ENCODE measurements around the gene MAPKAPK3. TPM values are rescaled to one million over a fixed set of nuclear protein-coding genes. Genes with fewer than 3 reads are reported as not detected.
"Not testable (repeated sequence)": the region's sequence is repeated elsewhere in the genome, so short reads cannot be mapped to it uniquely, and the experiment has no call there.

MAPKAPK3 gene
- total RNA-seq, 1 donor from 2014 or later: 15.5 TPM

DNA sequence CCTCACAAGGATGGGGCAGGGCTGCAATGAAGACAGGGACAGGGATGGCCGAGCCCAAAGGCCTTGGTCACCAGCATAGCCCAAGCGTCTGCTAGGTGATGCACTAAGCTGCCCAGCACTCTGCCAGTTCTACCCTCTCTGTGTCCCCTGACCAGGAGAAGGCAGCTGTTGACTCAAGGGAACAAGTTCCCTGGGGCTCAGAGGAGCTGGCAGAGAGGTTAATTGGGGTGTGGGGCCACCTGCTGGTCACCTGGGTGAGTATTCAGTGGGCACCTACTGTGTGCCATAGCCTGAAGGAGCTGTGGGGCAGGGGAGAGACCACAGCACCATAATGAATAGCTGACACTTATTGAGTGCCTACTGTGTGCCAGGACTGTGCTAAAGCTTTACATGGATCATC lies 35.8 kb downstream of the MAPKAPK3 start:
- DNase-seq (ENCODE audit: extremely low read depth, low read depth, low spot score): no peak

GRCh38 chr3:50653937-50654595 lies 37.1 kb downstream of the MAPKAPK3 start:
- no peak for DNase-seq (ENCODE audit: extremely low read depth, low read depth, low spot score)

DNA sequence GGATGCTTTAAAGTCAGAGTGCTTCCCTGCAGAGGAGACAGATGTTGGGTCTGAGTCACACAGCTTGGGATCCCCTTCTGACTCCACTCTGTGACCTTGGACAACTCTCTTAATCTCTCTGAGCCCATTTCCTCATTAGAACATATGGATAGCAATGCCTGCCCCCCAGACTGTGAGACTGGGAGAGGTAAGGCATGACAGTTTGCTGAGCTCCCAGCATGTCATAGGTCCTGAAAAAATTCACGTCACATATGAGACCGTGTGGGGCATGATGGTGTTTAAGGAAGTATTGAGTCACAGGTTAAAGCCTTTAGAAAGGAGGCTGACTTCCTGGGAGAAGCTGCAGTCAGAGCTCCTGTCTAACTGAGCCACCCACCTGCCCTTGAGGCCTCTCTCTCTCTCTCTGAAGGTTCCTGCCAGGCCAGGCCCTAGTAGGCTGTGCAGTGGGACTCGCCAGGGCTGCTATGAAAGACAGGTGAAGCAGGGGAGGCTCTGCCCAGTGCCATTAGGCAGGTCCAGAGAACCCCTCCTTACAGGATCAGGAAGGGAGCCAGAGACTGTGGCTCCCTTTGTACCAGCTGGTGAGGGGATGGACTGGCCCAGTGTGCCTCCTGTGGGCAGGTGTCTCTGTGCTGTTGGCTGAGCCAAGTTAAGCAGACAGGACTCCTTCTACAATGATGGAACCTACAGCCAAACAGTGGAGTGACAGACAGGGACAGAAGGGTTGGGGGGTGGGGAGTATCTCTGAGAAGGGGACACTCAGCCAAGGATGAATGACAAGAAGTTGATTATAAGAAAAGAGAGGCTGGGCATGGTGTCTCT lies 38.3 kb downstream of the MAPKAPK3 start:
- DNase-seq (ENCODE audit: extremely low read depth, low read depth, low spot score): no peak

DNA sequence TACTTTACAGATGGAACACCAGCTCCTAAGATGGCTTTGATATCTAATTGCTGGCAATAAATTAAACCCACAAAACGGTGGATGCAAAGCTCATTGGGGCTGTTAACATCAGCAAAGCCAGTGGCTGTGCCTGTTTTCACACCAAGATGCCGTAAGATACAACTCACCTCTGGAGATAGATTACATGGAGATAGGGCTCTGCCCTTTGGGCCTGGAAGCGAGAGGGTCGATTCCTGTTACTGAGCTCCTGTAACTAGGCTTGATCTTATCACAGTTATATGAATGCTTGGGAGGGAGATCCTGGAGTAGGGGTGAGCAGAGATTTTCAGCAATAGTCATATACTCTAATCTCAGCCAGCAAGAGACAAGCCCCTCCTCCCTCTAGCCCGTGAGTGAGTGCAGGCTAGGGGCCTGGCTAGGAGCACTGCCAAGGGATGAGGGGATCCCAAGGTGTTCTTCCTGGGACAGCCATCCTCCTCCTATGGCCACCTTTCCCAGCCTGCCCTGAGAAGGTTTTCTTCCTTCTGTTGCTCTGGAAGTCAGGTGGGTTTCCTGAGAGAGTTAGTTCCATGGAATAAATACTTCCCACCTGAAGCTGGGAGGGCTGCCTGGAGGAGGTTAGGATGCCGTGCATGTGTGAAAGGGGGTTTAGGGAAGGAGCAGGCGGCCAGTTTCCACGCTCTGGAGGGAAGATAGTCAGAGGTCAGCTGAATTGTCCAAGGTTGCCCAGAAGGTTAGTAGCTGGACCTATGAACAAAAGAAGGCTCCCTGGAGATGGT lies 39.7 kb downstream of the MAPKAPK3 start:
- DNase-seq (ENCODE audit: extremely low read depth, low read depth, low spot score): no peak

DNA sequence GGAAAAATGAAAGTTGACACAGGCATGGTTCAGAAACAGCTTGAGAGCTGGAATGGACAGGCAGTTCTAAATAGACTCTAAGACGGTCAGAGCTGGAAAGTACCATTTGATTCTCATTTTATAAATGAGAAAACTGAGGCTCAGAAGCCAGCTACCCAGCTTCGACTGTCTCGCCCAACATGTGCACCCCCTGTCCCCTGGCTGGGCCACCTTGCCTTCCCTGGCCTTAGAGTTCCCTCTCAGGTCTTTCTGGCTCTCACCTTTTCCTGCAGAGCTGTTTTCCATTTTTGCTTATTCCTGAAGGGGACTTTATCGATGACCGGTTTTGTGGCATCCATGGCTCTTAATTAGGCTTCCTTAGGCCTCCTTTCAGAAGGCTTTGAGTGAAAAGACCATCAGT lies 40.5 kb downstream of the MAPKAPK3 start:
- no peak for DNase-seq (ENCODE audit: extremely low read depth, low read depth, low spot score)

DNA sequence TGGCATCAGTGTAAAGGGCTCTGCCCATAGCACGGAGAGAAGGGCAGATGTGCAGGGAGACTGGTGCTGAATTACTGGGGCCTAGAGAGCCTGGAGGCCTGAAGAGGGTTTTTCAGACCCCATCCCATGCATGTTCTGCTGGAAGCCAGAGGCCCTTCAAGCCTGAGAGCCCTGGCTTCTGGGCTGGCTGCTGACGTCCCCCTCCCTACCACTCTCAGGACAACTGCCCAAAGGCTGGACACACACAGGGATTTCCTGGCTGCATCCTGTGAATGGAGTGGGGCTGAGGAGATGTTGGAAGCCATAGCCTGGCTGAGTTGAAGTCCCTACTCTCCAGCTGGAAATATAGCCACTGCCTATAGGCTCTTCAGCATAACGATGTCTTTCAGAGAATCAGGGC lies 40.9 kb downstream of the MAPKAPK3 start:
- no peak for DNase-seq (ENCODE audit: extremely low read depth, low read depth, low spot score)

GRCh38 chr3:50658416-50658815 lies 41.5 kb downstream of the MAPKAPK3 start:
- DNase-seq (ENCODE audit: extremely low read depth, low read depth, low spot score): no peak

DNA sequence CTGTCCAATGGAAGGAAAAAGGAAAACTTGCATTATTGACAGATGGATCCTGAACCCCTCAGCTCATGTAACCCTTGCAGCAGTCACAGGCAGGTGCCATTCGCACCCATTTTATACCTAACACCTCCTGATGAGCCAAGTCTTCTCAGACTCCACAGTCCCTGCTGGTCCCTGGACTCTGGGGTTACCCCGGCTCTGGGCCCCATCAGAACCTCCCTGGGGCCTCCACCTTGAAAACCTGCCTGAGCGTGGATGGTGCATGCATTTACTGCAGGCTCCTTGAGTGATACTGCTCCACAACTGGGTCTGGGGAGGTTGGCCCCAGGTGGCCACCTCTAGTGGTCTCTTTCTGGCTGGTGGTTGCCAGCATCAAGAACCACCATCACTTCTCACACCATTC lies 41.9 kb downstream of the MAPKAPK3 start:
- no peak for DNase-seq (ENCODE audit: extremely low read depth, low read depth, low spot score)

DNA sequence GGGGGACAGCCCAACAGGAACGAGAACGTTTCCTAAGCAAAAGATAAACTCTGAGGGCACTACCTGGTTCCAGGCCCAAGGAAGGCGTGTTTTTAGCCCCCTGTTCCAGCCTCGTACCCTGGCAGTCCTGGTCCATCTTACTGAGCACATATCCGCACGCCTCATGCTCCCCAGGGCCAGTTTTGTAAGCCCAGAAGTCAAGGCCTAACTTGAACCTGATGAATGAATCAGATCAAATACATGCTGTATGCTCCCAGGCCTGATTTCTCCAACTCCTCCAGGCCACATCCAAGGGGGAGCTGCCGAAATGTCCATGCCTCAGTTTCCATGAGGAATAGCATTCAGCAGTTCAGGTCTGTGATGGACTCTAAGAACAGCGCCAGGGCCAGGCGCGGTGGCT lies 43.4 kb downstream of the MAPKAPK3 start:
- DNase-seq (ENCODE audit: extremely low read depth, low read depth, low spot score): no peak

- DNase-seq (ENCODE audit: extremely low read depth, low read depth, low spot score): no peak
Observed at GRCh38 chr3:50661321-50661837, 44.4 kb downstream of the MAPKAPK3 start.

GRCh38 chr3:50662408-50662807 lies 45.5 kb downstream of the MAPKAPK3 start:
- DNase-seq (ENCODE audit: extremely low read depth, low read depth, low spot score): no peak

- DNase-seq (ENCODE audit: extremely low read depth, low read depth, low spot score): no peak
Observed at GRCh38 chr3:50665081-50665840, 48.3 kb downstream of the MAPKAPK3 start.

- DNase-seq (ENCODE audit: extremely low read depth, low read depth, low spot score): not testable (repeated sequence)
Observed at GRCh38 chr3:50665841-50666115, 48.8 kb downstream of the MAPKAPK3 start.

DNA sequence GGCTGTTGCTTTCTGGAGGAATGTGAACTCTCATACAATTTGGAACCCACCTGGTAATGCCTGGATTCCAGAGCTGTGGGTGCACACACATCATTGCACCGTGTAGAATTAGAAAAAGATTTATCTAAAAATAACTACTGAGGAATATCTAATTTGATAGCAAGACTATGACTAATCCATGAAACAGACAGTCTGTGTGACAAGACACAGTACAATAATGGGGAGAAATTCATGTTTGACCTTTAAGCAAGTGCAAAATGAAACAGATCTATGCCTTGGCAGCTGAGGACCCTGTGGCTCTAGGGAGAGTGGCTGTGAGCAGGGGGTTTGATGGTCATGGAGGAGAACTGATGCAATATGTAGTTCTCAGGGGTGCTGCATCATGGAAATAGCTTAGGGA lies 49.9 kb downstream of the MAPKAPK3 start:
- DNase-seq (ENCODE audit: extremely low read depth, low read depth, low spot score): no peak

DNA sequence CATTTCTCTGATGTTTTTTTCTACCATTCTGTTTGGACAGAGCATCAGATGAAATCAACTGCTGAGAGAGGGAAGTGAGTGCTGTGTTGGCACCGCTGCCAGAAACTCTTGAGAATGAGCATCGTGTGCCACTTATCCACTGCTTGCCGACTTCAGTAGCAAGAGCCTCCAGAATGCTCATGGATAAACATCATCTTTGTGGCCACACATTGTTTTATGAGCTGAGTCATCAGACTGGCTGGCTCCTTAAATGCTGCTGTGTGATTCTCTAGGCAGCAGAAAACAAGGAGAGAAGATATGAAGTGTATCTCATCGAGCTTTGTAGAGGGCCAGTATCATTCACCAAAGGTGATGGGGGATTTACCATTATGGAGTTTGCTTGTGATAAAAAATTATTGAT lies 54.4 kb downstream of the MAPKAPK3 start:
- DNase-seq (ENCODE audit: extremely low read depth, low read depth, low spot score): peak; percentile 22

- DNase-seq (ENCODE audit: extremely low read depth, low read depth, low spot score): no peak
Observed at GRCh38 chr3:50672656-50673055, 55.7 kb downstream of the MAPKAPK3 start.

- no peak for DNase-seq (ENCODE audit: extremely low read depth, low read depth, low spot score)
Observed at GRCh38 chr3:50673931-50674330, 57.0 kb downstream of the MAPKAPK3 start.

DNA sequence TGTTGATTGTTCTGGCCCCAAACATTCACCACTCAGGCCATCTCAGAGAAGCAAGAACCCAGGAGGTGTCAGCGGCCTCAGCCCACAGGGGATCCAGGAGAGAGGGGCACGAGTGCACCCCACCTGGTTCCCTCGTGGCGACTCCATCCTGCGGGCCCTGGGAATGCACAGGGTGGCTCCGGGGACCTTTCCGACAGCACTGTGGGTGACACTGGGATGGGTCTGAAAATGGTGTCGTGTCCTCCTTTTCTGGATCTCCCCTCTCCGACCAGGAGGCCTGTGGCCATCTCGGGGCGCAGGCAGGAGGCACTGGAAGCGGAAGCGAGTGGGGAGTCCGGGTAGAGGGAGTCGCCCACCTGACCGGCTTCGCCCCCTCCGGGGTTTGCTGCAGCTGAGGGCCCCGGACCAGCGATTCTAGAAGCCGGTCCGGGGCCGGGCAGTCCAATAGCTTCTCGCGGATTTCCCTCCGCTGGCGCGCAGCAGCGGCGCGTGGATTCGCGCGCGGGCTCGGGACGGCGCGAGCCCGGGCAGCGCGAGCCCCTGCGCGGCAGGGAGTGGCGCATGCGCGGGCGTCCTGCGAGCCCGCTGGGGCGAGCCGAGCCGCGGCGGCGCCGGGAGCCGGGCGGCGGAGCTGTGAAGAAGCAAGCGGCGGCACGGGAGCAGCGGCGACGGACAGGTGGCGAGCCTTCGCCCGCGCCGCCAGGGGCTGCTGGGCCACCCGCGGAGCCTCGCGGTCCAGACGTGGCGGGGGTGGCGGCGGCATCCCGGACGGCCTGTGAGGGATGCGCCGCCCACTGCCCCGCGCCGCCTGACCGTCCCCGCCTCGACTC lies 57.6 kb downstream of the MAPKAPK3 start, which contains the start of gene DOCK3:
DOCK3 (plus strand) TSS at position 579 of the 830 bp plus-strand sequence. CDS start 337 bp downstream, outside the sequence.
- DNase-seq (ENCODE audit: extremely low read depth, low read depth, low spot score): no peak

DNA sequence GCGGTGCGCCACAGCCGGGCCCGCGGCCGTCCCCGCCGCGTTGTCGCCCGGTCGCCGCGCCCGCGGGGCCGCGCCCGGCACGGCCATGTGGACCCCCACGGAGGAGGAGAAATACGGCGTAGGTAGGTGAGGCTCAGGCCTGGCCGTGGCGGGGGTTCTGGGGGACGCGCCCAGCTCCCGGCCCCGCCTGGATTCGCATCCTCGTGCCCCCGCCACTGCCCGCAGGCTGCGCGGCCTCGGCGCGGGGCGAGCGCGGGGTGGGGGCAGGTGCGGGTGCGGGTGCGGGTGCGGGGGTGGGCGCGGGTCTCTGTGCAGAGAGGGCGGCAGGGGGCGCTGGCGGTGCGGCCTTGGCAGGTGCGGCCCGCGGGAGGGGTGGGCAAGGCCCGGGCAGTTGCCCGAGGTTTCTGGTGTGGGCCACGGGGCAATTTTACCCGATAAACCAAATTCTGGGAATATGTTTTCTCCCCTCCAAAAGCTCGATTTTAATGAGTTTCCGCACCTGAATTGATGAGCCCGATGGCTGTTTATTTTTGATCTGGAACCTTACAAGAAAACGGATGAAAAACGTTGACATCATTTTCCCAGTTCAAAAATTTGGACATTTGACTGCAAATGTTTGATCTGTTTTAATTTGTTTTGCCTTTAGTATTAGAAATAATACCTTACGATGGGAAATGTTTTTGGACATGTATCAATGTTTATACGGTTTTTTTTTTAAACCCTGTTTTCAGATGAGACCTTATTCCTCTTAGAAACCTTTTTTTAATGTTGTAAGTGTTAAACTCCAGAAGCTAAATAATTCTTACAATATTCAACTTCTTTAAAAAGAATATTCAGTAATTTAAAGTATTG lies 58.5 kb downstream of the MAPKAPK3 start:
- no peak for DNase-seq (ENCODE audit: extremely low read depth, low read depth, low spot score)
